ENCODE results near the gene KRT74.

The KRT74 gene

GRCh38 chr12:52519826-52520662 lies 53.6 kb downstream of the KRT74 start, which contains the start of gene KRT5:
KRT5 (minus strand) TSS chr12:52520394; CDS start chr12:52520296, 98 bp downstream.
- TF ChIP-seq EGR1 (IDR thresholded peaks at IDR 0.05): 0 out of 2 replicates have a peak, but pooled peaks have one; percentile 5
- no peak for TF ChIP-seq RAD21 (IDR thresholded peaks at IDR 0.05; ENCODE audit: low read depth)
- no peak for TF ChIP-seq USF1 (IDR thresholded peaks at IDR 0.05)
- no peak for TF ChIP-seq TEAD4 (IDR thresholded peaks at IDR 0.05)
- no peak for TF ChIP-seq TAF1 (IDR thresholded peaks at IDR 0.05; ENCODE audit: low read depth)
- peak; percentile 32; the same call in 1 of the 2 replicates for TF ChIP-seq TCF12 (IDR thresholded peaks at IDR 0.05; ENCODE audit: low read depth)
- TF ChIP-seq CEBPB (IDR thresholded peaks at IDR 0.05): no peak
- TF ChIP-seq MAX (IDR thresholded peaks at IDR 0.05): no peak; the same call in 1 of the 2 replicates
- TF ChIP-seq FOXM1 (IDR thresholded peaks at IDR 0.05; ENCODE audit: borderline replicate concordance, low read depth): no peak
- TF ChIP-seq NFIC (IDR thresholded peaks at IDR 0.05): no peak
- no peak for TF ChIP-seq CREB1 (IDR thresholded peaks at IDR 0.05; ENCODE audit: low read depth)
- 0 out of 2 replicates have a peak, but pooled peaks have one; percentile 5 for TF ChIP-seq YY1 (IDR thresholded peaks at IDR 0.05; ENCODE audit: low read depth)
- 0 out of 2 replicates have a peak, but pooled peaks have one; percentile 17 for TF ChIP-seq ZBTB7A (IDR thresholded peaks at IDR 0.05; ENCODE audit: low read depth)
- no peak for TF ChIP-seq EP300 (IDR thresholded peaks at IDR 0.05; ENCODE audit: borderline replicate concordance)
- TF ChIP-seq REST (IDR thresholded peaks at IDR 0.05; ENCODE audit: low read depth): no peak

GRCh38 chr12:52519387-52519703 lies 54.3 kb downstream of the KRT74 start:
- TF ChIP-seq TEAD4 (IDR thresholded peaks at IDR 0.05) (no peak), USF1 (IDR thresholded peaks at IDR 0.05) (no peak), MAX (IDR thresholded peaks at IDR 0.05) (no peak), EP300 (IDR thresholded peaks at IDR 0.05; ENCODE audit: borderline replicate concordance) (no peak), CEBPB (IDR thresholded peaks at IDR 0.05) (no peak), TCF12 (IDR thresholded peaks at IDR 0.05; ENCODE audit: low read depth) (no peak), FOXM1 (IDR thresholded peaks at IDR 0.05; ENCODE audit: borderline replicate concordance, low read depth) (no peak)

GRCh38 chr12:52518574-52519386 lies 54.9 kb downstream of the KRT74 start:
- TF ChIP-seq EGR1 (IDR thresholded peaks at IDR 0.05) (no peak), TAF1 (IDR thresholded peaks at IDR 0.05; ENCODE audit: low read depth) (no peak), RAD21 (IDR thresholded peaks at IDR 0.05; ENCODE audit: low read depth) (no peak), CREB1 (IDR thresholded peaks at IDR 0.05; ENCODE audit: low read depth) (no peak), EP300 (IDR thresholded peaks at IDR 0.05; ENCODE audit: borderline replicate concordance) (no peak), ZBTB7A (IDR thresholded peaks at IDR 0.05; ENCODE audit: low read depth) (no peak), MAX (IDR thresholded peaks at IDR 0.05) (no peak), FOXM1 (IDR thresholded peaks at IDR 0.05; ENCODE audit: borderline replicate concordance, low read depth) (no peak), TCF12 (IDR thresholded peaks at IDR 0.05; ENCODE audit: low read depth) (no peak), CEBPB (IDR thresholded peaks at IDR 0.05) (no peak), NFIC (IDR thresholded peaks at IDR 0.05) (no peak), USF1 (IDR thresholded peaks at IDR 0.05) (no peak), YY1 (IDR thresholded peaks at IDR 0.05; ENCODE audit: low read depth) (no peak), REST (IDR thresholded peaks at IDR 0.05; ENCODE audit: low read depth) (no peak)

- TF ChIP-seq MAX (IDR thresholded peaks at IDR 0.05) (no peak), CEBPB (IDR thresholded peaks at IDR 0.05) (no peak), YY1 (IDR thresholded peaks at IDR 0.05; ENCODE audit: low read depth) (no peak), EP300 (IDR thresholded peaks at IDR 0.05; ENCODE audit: borderline replicate concordance) (no peak), ZBTB7A (IDR thresholded peaks at IDR 0.05; ENCODE audit: low read depth) (no peak), TCF12 (IDR thresholded peaks at IDR 0.05; ENCODE audit: low read depth) (no peak), TAF1 (IDR thresholded peaks at IDR 0.05; ENCODE audit: low read depth) (no peak), USF1 (IDR thresholded peaks at IDR 0.05) (no peak), RAD21 (IDR thresholded peaks at IDR 0.05; ENCODE audit: low read depth) (no peak), NFIC (IDR thresholded peaks at IDR 0.05) (no peak), FOXM1 (IDR thresholded peaks at IDR 0.05; ENCODE audit: borderline replicate concordance, low read depth) (no peak), EGR1 (IDR thresholded peaks at IDR 0.05) (no peak), REST (IDR thresholded peaks at IDR 0.05; ENCODE audit: low read depth) (no peak), TEAD4 (IDR thresholded peaks at IDR 0.05) (no peak), CREB1 (IDR thresholded peaks at IDR 0.05; ENCODE audit: low read depth) (no peak)
Observed at GRCh38 chr12:52517888-52518287, 55.8 kb downstream of the KRT74 start.
